GM21576 (cell line): Measurements from ENCODE around the gene RUNX3.
"Not testable (repeated sequence)": the region's sequence is repeated elsewhere in the genome, so short reads cannot be mapped to it uniquely, and the experiment has no call there.

Experiments
- ATAC-seq: cut with Tn5 transposase; IDR thresholded peaks from one replicate; pipeline ENCODE4 v1.9.1; 2021; ENCODE audit warnings: mild to moderate bottlenecking, moderate library complexity; ENCODE audit not compliant: unreplicated experiment

Gene RUNX3

GRCh38 chr1:24915816-24916602, 14.1 kb downstream of the RUNX3 start:
- ATAC-seq: no peak

- ATAC-seq: no peak
These were observed 15.6 kb downstream of the RUNX3 start for GRCh38 chr1:24914226-24915069.

- no peak for ATAC-seq
These were observed 16.4 kb downstream of the RUNX3 start for GRCh38 chr1:24913616-24914225.

GRCh38 chr1:24913274-24913604, 16.8 kb downstream of the RUNX3 start:
- ATAC-seq: no peak

GRCh38 chr1:24912376-24913273, 17.5 kb downstream of the RUNX3 start:
- no peak for ATAC-seq

GRCh38 chr1:24911651-24912155, 18.4 kb downstream of the RUNX3 start:
- no peak for ATAC-seq

GRCh38 chr1:24910751-24911650, 19.1 kb downstream of the RUNX3 start:
- no peak for ATAC-seq

GRCh38 chr1:24910210-24910609, 19.9 kb downstream of the RUNX3 start:
- no peak for ATAC-seq

GRCh38 chr1:24909388-24909898, 20.6 kb downstream of the RUNX3 start:
- ATAC-seq: no peak

GRCh38 chr1:24908591-24909259, 21.4 kb downstream of the RUNX3 start:
- ATAC-seq: no peak

- ATAC-seq: not testable (repeated sequence)
These were observed 22.3 kb downstream of the RUNX3 start for GRCh38 chr1:24907587-24908294.

- ATAC-seq: no peak
These were observed 23.2 kb downstream of the RUNX3 start for GRCh38 chr1:24906760-24907490.

GRCh38 chr1:24905979-24906720, 23.9 kb downstream of the RUNX3 start:
- ATAC-seq: no peak

- no peak for ATAC-seq
These were observed 24.6 kb downstream of the RUNX3 start for GRCh38 chr1:24905355-24905978.

GRCh38 chr1:24904731-24905354, 25.2 kb downstream of the RUNX3 start:
- ATAC-seq: no peak
